GM18520 (cell line): ENCODE measurements around the gene TBC1D8.

Experiments
- ATAC-seq: cut with Tn5 transposase; IDR thresholded peaks from one replicate; pipeline ENCODE4 v1.9.1; 2021; ENCODE audit not compliant: unreplicated experiment

The TBC1D8 gene

DNA sequence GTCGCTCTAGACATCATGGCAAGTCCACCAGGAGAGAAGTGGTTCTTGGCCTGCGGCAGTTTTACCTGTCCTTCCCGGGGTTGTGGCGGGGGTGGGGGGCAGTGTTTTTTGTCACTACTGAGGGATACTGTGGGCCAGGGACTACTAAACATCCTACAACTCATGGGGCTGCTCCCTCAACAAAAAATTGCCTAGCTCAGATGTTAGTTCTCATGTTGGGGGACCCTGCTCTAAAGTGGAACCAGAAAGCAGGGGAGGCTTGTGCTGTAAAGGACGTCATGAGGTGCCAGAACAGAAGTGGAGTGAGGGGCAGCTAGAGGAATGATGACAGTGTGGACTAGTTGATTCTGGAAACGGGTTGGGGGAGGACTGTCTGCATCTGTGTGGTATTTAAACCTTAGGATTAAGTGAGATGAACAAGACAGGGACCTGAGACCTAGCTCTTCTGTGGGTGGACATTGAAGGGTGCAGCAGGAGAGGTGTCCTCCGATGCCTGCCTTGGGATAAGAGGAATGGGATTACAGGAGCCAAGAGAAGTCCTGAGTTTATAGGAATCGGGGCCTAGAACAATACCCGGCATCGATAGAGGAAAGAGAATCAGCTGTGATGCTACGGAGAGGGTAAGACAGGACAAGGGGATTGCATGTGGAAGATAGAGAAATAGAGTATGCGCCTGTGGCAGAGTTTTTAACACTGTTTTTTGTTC lies 146.4 kb downstream of the TBC1D8 start:
- no peak for ATAC-seq

DNA sequence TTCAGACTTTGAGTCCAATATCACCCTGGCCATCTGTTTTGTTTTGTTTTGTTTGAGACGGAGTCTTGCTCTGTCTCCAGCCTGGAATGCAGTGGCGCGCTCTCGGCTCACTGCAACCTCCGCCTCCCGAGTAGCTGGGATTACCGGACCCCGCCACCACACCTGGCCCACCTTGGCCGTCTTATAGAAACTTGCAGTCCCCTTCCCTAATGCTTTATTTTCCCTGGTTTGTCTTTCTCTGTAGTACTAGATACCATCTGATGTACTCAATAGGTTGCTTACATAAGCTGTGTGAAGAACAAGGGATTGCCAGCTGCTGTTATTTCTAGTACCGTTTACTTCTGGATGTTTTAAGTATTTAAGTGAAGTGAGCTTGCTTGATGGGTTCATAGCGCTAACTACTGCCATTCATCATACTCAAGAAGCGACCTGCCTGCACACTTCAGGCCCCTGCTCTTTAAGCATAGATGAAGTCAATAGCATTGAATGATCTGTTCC lies 147.9 kb downstream of the TBC1D8 start:
- ATAC-seq, result no peak

DNA sequence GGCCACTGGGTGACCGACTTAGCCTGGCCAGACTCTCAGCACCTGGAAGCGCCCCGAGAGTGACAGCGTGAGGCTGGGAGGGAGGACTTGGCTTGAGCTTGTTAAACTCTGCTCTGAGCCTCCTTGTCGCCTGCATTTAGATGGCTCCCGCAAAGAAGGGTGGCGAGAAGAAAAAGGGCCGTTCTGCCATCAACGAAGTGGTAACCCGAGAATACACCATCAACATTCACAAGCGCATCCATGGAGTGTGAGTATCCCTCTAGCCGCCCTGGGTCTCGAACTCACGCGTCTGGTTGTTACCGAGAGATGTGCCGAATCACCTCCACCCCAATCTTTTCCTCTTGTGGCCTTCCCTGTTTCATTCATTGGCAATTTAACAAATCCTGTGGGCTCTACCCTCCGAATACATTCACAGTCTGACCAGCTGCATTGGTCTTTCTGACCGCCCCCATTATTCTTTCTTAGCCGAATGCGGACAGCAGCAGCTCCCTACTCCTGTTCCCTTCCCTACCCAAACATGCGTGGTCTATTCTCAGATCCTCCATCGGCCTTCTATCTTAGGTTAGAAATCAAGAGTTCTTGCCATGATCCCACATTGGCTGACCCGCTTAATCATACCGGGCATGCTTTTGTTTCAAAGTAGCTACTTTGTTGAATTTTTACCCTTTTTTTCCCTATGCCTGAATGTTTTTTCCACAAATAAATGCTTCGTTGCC lies 148.5 kb downstream of the TBC1D8 start:
- ATAC-seq, result no peak

GRCh38 chr2:101001691-101002561 lies 149.3 kb downstream of the TBC1D8 start, which contains the start of gene RPL31:
RPL31 (plus strand) TSS chr2:101002289; CDS start chr2:101002702, 413 bp downstream.
- ATAC-seq, result peak; percentile 97

DNA sequence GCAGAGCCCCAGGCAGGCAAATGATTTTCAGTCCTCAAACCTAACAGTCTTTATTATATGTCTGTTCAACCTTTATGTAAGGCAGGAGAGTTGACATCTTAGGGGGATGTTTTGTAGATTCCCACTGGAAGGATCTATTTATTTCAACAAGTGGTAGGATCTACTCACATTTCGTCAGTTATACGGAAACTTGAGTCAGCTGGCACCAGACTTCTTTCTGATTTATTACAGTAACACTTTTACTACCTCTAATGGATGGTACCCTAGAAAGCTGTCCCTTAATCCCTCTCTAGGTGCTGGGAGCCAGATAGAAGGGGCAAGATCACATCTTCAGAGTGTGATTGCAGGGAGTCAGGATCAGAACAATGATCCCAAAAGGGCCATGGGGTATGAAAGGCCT lies 151.2 kb downstream of the TBC1D8 start:
- ATAC-seq, result no peak

GRCh38 chr2:100998235-100998573 lies 153.0 kb downstream of the TBC1D8 start:
- ATAC-seq, result no peak

DNA sequence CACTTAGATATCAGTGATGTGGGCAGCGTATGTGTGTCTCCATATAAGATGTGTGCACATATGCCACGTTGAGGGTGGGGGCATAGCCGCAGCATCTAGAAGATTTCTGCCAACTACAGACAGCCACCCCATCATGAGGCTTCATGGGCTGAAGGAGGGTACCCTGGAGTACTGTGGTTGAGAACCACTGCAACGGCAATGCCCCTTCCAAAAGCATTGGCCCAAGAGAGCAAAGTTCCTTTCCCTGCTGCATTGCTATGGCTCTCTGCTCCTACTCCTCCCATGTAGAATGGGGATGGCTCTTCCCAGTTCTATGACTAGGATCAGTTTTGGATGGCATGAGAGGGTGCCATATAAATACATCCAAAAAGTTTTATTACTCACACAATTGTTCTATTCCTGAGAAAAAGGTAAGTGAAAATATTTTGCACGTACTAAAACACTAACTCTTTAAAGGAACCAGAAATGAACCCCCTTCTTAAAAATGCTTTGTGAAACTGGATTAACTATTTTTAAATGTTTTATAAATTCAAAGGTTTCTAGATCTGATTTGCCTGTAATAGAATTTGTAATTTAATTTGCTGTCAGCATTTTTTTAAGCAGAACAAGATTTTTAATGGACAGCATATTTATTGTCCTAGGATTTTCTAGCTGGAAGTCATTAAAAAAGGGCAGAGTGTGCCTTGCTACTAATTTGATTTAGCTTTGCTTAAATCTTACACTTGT lies 153.5 kb downstream of the TBC1D8 start:
- ATAC-seq, result no peak

GRCh38 chr2:100995309-100996075 lies 155.7 kb downstream of the TBC1D8 start:
- ATAC-seq, result no peak

DNA sequence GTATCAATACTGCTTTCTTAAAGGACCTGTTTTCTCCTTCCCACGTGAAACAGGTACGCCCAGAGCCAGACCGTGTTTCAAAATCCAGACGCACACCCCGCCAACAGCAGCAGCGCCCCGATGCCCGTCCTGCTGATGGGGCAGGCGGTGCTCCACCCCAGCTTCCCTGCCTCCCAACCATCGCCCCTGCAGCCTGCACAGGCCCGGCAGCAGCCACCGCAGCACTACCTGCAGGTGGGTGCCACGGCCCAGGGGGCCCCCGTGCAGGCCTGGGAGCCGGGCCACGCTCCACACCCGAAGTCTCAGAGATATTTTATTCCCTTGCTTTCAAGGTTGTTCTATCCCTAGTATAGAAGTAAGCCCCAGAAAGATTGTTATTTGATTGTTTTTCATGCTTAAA lies 157.9 kb downstream of the TBC1D8 start:
- ATAC-seq, result no peak

DNA sequence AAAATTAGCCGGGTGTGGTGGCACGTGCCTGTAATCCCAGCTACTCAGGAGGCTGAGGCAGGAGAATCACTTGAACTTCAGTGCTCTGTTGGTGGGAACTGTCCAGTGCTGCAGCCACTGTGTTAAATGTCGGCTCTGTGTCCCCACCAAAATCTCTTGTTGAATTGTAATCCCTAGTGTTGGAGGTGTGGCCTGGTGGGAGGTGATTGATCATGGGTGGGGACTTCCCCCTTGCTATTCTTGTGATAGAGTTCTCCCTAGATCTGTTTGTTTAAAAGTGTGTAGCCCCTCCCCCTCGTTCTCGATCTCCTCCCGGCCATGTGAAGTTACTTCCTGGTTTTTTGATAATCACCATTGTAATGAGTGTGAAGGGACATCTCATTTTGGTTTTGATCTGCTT lies 158.9 kb downstream of the TBC1D8 start:
- ATAC-seq, result no peak

DNA sequence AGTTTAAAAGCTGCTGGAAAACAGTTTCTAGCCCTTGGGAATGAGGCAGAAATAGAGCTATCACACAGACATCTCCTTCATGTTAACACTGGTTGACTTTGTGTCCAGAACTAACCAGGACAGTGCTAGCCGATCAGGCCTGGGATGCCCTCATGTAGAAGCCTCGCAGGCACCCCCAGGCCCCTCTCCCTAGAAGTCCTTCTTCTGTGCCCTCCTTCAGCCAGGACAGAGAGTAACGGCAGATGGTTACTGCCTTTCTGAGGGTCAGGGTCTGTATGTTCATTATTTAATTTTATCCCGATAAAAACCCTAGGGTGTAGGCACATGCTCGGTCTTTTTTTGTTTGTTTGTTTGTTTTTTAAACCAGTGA lies 159.8 kb downstream of the TBC1D8 start:
- ATAC-seq, result no peak

DNA sequence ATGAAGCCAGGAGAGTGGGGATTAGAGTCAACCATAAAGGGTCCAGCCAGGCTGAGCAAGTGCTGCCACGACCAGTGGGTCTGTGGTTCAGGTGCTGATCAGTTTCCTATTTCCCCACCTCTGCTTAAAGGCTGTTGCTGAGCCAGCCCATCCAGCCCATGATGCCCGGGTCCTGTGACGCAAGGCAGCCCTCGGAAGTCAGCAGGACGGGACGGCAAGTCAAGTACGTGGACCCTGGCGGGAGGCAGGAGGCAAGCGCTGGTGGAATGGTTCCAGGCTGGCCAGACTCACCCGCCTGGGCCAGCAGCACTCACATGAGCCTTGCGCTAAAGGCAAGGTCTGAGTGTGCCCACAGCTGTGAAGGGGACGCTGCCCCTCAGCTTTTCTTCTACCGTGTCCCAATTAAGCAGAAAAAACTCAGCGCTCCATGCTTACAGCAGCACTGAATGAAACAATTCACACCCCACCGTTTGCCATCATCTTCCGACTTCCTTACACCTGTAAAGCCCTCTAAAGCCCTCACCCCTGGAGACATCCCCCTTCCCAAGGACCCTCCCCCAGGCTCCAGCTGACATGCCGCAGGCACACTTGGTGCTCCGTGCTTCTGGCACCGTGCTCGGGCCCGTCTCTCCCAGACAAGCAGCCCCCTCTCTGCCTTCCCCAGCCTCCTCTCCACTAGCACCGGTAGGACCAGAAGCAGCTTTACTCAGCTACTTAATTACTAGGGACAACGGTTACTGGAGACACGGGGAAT lies 160.4 kb downstream of the TBC1D8 start:
- ATAC-seq, result no peak

GRCh38 chr2:100990166-100990565 lies 161.0 kb downstream of the TBC1D8 start:
- ATAC-seq, result no peak

- no peak for ATAC-seq
Measured at GRCh38 chr2:100989666-100990065, 161.5 kb downstream of the TBC1D8 start.

- ATAC-seq, result no peak
Measured at GRCh38 chr2:100988630-100989417, 162.4 kb downstream of the TBC1D8 start.

- no peak for ATAC-seq
Measured at GRCh38 chr2:100987974-100988373, 163.2 kb downstream of the TBC1D8 start.

DNA sequence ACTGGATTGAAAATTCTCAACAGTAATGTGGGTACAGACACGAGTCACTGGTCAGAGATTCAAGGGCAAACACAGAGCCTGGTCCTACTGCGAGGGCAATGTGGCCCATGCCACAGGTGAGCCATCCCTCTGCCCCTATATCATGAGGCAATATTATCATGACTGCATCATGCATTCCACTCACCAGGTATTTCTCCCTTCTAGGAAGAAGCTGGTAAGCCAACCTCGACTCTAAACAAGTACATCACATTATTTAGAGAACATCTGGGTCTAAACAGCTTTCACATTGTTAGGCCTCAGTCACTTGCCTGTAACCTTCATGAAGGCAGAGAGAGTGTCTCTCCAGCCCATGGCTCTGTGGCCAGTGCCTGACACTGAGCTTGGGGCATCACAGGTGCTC lies 163.6 kb downstream of the TBC1D8 start:
- no peak for ATAC-seq

DNA sequence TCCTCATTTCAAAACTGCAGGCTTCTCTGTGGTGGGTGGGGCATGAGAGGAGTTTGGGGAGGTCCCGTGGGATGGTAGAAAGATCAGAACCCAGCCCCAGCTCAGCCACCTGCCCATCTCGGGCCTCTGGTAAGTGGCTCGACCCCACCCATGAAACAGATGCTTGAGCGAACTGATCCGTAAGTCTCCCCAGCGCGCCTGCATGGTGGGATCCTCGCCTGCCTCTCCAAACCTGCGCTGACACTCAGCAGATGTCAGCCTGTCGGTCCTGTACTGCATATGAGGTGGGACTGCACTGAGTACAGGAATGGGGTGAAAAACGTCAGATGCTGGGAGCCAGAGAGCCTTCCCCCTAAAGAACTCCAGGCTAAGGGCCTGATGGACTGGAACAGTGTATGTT lies 165.0 kb downstream of the TBC1D8 start:
- no peak for ATAC-seq

- ATAC-seq, result no peak
Measured at GRCh38 chr2:100984892-100985307, 166.3 kb downstream of the TBC1D8 start.
